Activated naive CD8-positive, alpha-beta T cell (primary cell): ENCODE results near the gene ZNF528.

Experiments
- H3K27ac Mint-ChIP-seq: one replicate; pipeline ENCODE4 v1.8.0; 2021; ENCODE audit warnings: mixed read lengths
- H3K27me3 Mint-ChIP-seq: one replicate; pipeline ENCODE4 v1.8.0; 2021; ENCODE audit warnings: mixed read lengths
- H3K36me3 Mint-ChIP-seq: one replicate; pipeline ENCODE4 v1.8.0; 2021; ENCODE audit warnings: mixed read lengths
- H3K4me1 Mint-ChIP-seq: one replicate; pipeline ENCODE4 v1.8.0; 2021; ENCODE audit warnings: low read depth, mixed read lengths
- H3K4me3 Mint-ChIP-seq: one replicate; pipeline ENCODE4 v1.8.0; 2021; ENCODE audit warnings: mild to moderate bottlenecking, mixed read lengths
- H3K9me3 Mint-ChIP-seq: one replicate; pipeline ENCODE4 v1.8.0; 2021; ENCODE audit warnings: low read depth, mixed read lengths

Gene ZNF528

DNA sequence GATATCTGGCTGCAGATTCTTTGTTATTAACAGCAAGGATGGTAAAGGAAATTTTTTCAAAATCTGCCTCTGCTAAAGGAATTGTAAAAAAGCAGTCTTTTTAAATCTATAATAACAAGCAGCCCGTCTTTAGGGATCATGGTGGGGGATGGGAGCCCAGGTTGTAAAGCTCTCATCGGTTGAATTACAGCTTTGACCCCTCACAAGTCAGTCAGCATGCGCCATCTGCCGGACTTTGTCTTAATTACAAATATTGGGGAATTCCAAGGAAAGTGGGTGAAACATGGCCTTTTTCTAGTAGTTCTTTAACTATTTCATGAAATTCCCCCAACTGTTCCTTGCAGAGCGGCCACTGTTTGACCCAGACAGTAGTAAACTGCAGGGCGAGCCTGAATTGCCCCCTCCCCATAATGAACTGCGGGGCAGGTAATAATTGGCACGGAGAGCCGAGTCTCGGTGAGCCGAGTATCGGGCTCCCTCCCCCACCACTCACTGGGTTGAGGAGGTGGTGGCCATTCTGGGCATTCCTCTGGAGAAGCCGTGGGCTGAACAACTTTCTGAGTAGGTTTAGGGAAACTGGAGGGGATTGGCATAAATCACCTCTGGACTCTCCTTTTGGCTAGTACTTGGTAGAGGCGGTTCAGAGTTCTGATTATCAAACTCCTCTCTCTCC is 67.3 kb downstream of the ZNF528 start:
- Mint-ChIP-seq H3K9me3 (peaks cover 29% of the 10 kb centered on the region), H3K27me3 (no peaks in the 10 kb centered on the region), H3K4me1 (no peaks in the 10 kb centered on the region), H3K4me3 (no peak overlapping the region), H3K27ac (no peak overlapping the region), H3K36me3 (peaks cover 54% of the 10 kb centered on the region)
